ENCODE results near the gene CFAP251.

GRCh38 chr12:122043476-122043875 is 125.1 kb downstream of the CFAP251 start:
- no peak for TF ChIP-seq CTCF (IDR thresholded peaks at IDR 0.05; ENCODE audit: insufficient read depth, low read depth, low read length)
- no peak for TF ChIP-seq EZH2 (IDR thresholded peaks at IDR 0.05; ENCODE audit: insufficient read depth, low read length)

Data from astrocyte (in vitro differentiated cells and primary cell).